ENCODE results near the gene OTOF.

GRCh38 chr2:26522325-26522724 lies 44.4 kb upstream of the OTOF start:
- no peak for TF ChIP-seq CTCF (IDR thresholded peaks at IDR 0.05)
- no peak for TF ChIP-seq POLR2A (IDR thresholded peaks at IDR 0.05)
